Measurements from ENCODE around the gene PRPH.
A peak's percentile ranks its signal among the peaks of the same experiment; 100 is the strongest.

- TF ChIP-seq CHD4 (IDR thresholded peaks at IDR 0.05; ENCODE audit: borderline replicate concordance) (no peak), CBX2 (IDR thresholded peaks at IDR 0.05; ENCODE audit: borderline replicate concordance, low read depth) (no peak), CTCF (IDR thresholded peaks at IDR 0.05) (no peak), CHD2 (IDR thresholded peaks at IDR 0.05; ENCODE audit: low read length, partially characterized antibody) (peak; percentile 41), KDM1A (IDR thresholded peaks at IDR 0.05; ENCODE audit: low read depth) (no peak)
Observed at GRCh38 chr12:49273726-49274395, 21.1 kb upstream of the PRPH start.

All from A549 (cell line).